ENCODE measurements around the gene ASCL1. TPM values are rescaled to one million over a fixed set of nuclear protein-coding genes. Genes with fewer than 3 reads are reported as not detected.

The ASCL1 gene
- total RNA-seq, 1 experiment from 2014 or later, result not detected

- H3K36me3 ChIP-seq (ENCODE audit: insufficient read depth, low read length, poor library complexity, severe bottlenecking), result no peaks in the 10 kb centered on the region
- H3K27me3 ChIP-seq (replicated peaks; ENCODE audit: insufficient read depth, low read depth, low read length, poor library complexity), result peaks cover 72% of the 10 kb centered on the region
- TF ChIP-seq, protein P1, sequence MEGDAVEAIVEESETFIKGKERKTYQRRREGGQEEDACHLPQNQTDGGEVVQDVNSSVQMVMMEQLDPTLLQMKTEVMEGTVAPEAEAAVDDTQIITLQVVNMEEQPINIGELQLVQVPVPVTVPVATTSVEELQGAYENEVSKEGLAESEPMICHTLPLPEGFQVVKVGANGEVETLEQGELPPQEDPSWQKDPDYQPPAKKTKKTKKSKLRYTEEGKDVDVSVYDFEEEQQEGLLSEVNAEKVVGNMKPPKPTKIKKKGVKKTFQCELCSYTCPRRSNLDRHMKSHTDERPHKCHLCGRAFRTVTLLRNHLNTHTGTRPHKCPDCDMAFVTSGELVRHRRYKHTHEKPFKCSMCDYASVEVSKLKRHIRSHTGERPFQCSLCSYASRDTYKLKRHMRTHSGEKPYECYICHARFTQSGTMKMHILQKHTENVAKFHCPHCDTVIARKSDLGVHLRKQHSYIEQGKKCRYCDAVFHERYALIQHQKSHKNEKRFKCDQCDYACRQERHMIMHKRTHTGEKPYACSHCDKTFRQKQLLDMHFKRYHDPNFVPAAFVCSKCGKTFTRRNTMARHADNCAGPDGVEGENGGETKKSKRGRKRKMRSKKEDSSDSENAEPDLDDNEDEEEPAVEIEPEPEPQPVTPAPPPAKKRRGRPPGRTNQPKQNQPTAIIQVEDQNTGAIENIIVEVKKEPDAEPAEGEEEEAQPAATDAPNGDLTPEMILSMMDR (conservative IDR thresholded peaks at IDR 0.05; ENCODE audit: low read depth, low read length), result no peak
- no peak for TF ChIP-seq EZH2 (IDR thresholded peaks at IDR 0.05; ENCODE audit: borderline replicate concordance, low read depth, low read length, poor library complexity, severe bottlenecking)
- ChIA-PET CTCF (no interaction called here), POLR2A (ENCODE audit: low non-redundant PET) (no interaction called here)
- no peak overlapping the region for H3K4me3 ChIP-seq (ENCODE audit: low read depth, low read length, poor library complexity, severe bottlenecking)
- no peaks in the 10 kb centered on the region for H3K4me1 ChIP-seq (ENCODE audit: insufficient read depth, low read length, poor library complexity, severe bottlenecking)
- no TSS peak for BruUV-seq (replicated peaks)
- intact Hi-C loops (cut with micrococcal nuclease; ENCODE audit: unreplicated experiment), result no loop called here
- H3K27ac ChIP-seq (ENCODE audit: low read depth, low read length, poor library complexity, severe bottlenecking), result no peak overlapping the region
- no peak for DNase-seq (ENCODE audit: low spot score)
- no peaks in the 10 kb centered on the region for H3K9me3 ChIP-seq (ENCODE audit: low read depth, low read length, poor library complexity, severe bottlenecking)
These were observed 13.8 kb downstream of the ASCL1 start for GRCh38 chr12:102971227-102971626.

DNA sequence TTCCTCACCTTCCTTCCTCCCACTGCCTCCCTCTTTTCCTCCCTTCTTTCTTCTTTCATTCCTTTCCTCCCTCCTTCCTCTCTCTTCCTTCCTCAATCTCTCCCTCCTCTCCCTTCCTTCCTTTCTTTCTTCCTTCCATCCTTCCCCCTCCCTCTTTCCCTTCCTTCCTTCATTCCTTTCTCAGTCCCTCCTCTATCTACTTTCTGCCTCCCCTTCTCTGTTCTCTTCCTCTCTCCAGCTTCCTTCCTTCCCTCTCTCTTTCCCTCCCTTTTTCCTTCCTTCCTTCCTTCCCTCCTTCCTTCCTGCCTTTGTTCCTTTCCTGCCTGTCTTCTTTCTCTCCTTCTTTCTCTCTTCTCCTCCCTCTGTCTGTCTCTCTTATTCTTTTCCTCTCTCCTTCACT, 16.1 kb downstream of the ASCL1 start:
- Histone ChIP-seq H3K27me3 (replicated peaks; ENCODE audit: insufficient read depth, low read depth, low read length, poor library complexity) (peaks cover 48% of the 10 kb centered on the region), H3K9me3 (ENCODE audit: low read depth, low read length, poor library complexity, severe bottlenecking) (no peaks in the 10 kb centered on the region), H3K4me1 (ENCODE audit: insufficient read depth, low read length, poor library complexity, severe bottlenecking) (no peaks in the 10 kb centered on the region), H3K36me3 (ENCODE audit: insufficient read depth, low read length, poor library complexity, severe bottlenecking) (no peaks in the 10 kb centered on the region), H3K4me3 (ENCODE audit: low read depth, low read length, poor library complexity, severe bottlenecking) (no peak overlapping the region), H3K27ac (ENCODE audit: low read depth, low read length, poor library complexity, severe bottlenecking) (no peak overlapping the region)
- TF ChIP-seq, protein P1 (conservative IDR thresholded peaks at IDR 0.05; ENCODE audit: low read depth, low read length), result no peak
- no peak for TF ChIP-seq EZH2 (IDR thresholded peaks at IDR 0.05; ENCODE audit: borderline replicate concordance, low read depth, low read length, poor library complexity, severe bottlenecking)
- CTCF ChIA-PET, result no interaction called here
- POLR2A ChIA-PET (ENCODE audit: low non-redundant PET), result no interaction called here
- no TSS peak for BruUV-seq (replicated peaks)
- intact Hi-C loops (cut with micrococcal nuclease; ENCODE audit: unreplicated experiment), result no loop called here
- no peak for DNase-seq (ENCODE audit: low spot score)

DNA sequence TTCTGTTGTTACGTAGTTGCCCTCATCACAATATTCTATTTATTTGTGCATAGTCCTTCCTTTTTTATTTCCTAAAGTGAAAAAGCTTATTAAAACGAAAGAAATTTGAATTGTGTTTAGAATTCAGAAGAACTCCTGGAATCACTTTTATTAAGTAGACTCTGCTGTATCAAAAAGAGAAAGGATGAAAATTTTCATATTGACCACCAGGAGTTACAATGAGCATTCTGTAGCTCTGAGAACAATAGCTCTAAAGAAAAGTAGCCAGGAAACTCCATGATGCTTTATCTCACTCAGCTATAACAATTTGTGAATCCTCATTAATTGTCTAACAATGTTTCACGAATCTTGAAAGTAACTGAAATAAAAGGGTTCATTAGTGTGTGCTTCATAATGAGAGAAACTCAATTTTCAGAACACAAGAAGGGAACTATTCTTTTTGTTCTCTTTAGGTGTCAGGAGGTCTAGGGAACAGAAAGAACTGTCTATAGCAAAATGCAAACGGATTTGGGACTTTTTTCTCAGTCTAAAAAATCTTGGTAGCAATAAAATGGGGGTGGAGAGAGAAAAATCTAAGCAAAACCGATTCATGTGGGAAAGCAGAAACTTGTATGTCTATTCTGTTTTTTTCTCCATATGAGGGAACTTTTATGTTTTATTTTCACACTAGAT, 19.3 kb downstream of the ASCL1 start:
- no peaks in the 10 kb centered on the region for H3K4me1 ChIP-seq (ENCODE audit: insufficient read depth, low read length, poor library complexity, severe bottlenecking)
- BruUV-seq (replicated peaks), result no TSS peak
- H3K27me3 ChIP-seq (replicated peaks; ENCODE audit: insufficient read depth, low read depth, low read length, poor library complexity), result peaks cover 22% of the 10 kb centered on the region
- TF ChIP-seq, protein P1 (conservative IDR thresholded peaks at IDR 0.05; ENCODE audit: low read depth, low read length), result 0 out of 2 replicates have a peak, but pooled peaks have one; percentile 17
- no peak for TF ChIP-seq EZH2 (IDR thresholded peaks at IDR 0.05; ENCODE audit: borderline replicate concordance, low read depth, low read length, poor library complexity, severe bottlenecking)
- no peaks in the 10 kb centered on the region for H3K36me3 ChIP-seq (ENCODE audit: insufficient read depth, low read length, poor library complexity, severe bottlenecking)
- no peaks in the 10 kb centered on the region for H3K9me3 ChIP-seq (ENCODE audit: low read depth, low read length, poor library complexity, severe bottlenecking)
- H3K27ac ChIP-seq (ENCODE audit: low read depth, low read length, poor library complexity, severe bottlenecking), result no peak overlapping the region
- intact Hi-C loops (cut with micrococcal nuclease; ENCODE audit: unreplicated experiment), result no loop called here
- ChIA-PET POLR2A (ENCODE audit: low non-redundant PET) (no interaction called here), CTCF (no interaction called here)
- no peak overlapping the region for H3K4me3 ChIP-seq (ENCODE audit: low read depth, low read length, poor library complexity, severe bottlenecking)
- DNase-seq (ENCODE audit: low spot score), result no peak
